SH-SY5Y (cell line): Measurements from ENCODE around the gene MRPS16.

ENCODE experiments used
- GATA2 ChIP-seq: IDR thresholded peaks from 2 replicates; pipeline ENCODE4 v1.6.1; 2011; ENCODE audit warnings: mild to moderate bottlenecking, low read depth, low read length
- GATA3 ChIP-seq: IDR thresholded peaks from 2 replicates; pipeline ENCODE4 v1.6.1; 2011; ENCODE audit warnings: low read depth, mild to moderate bottlenecking, low read length, moderate library complexity

- no peak for TF ChIP-seq GATA2
- no peak for TF ChIP-seq GATA3
These were observed 17.7 kb downstream of the MRPS16 start for GRCh38 chr10:73234695-73235094.
